Measurements from ENCODE around the gene ELP6. TPM values are rescaled to one million over a fixed set of nuclear protein-coding genes. Genes with fewer than 3 reads are reported as not detected.
"Not testable (repeated sequence)": the region's sequence is repeated elsewhere in the genome, so short reads cannot be mapped to it uniquely, and the experiment has no call there.

The ELP6 gene
- total RNA-seq, 1 donor from 2014 or later = 51.3 TPM

- peak; percentile 29 for DNase-seq (ENCODE audit: extremely low spot score, unreplicated experiment)
- H3K4me1 Mint-ChIP-seq (ENCODE audit: unreplicated experiment) = peaks cover 22% of the 10 kb centered on the region
- no peak for TF ChIP-seq CTCF (conservative IDR thresholded peaks at IDR 0.05)
- no peaks in the 10 kb centered on the region for H3K9me3 Mint-ChIP-seq
- H3K36me3 Mint-ChIP-seq = no peaks in the 10 kb centered on the region
- peak overlapping the region; percentile 31 for H3K27ac Mint-ChIP-seq
- no peaks in the 10 kb centered on the region for H3K27me3 Mint-ChIP-seq
- H3K4me3 Mint-ChIP-seq = peak overlapping the region; percentile 78
Measured at GRCh38 chr3:47473391-47473790, 40.1 kb downstream of the ELP6 start.

DNA sequence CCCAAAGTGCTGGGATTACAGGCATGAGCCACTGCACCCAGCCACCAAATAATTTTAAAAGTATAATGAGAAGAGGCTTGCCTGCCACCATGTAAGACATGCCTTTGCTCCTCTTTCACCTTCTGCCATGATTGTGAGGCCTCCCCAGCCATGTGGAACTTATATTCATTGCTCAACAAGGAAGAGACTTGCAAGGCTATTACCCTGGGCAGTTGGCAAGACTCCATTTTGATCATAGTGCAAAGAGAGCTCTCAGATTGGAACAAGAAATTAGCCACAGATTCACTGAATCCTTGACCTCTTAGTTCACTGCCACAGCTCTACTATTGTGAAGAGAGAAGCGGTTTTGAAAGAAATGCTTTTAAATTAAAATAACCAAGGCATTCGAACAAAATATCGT, 43.9 kb downstream of the ELP6 start:
- Mint-ChIP-seq H3K27ac (no peak overlapping the region), H3K4me1 (ENCODE audit: unreplicated experiment) (peaks cover 15% of the 10 kb centered on the region), H3K9me3 (no peaks in the 10 kb centered on the region), H3K4me3 (peak overlapping the region; percentile 41), H3K36me3 (peaks cover 14% of the 10 kb centered on the region), H3K27me3 (no peaks in the 10 kb centered on the region)
- DNase-seq (ENCODE audit: extremely low spot score, unreplicated experiment) = no peak
- no peak for TF ChIP-seq CTCF (conservative IDR thresholded peaks at IDR 0.05)

GRCh38 chr3:47468315-47468714, 45.2 kb downstream of the ELP6 start:
- H3K9me3 Mint-ChIP-seq; DNase-seq (ENCODE audit: extremely low spot score, unreplicated experiment); H3K27me3 Mint-ChIP-seq; H3K4me1 Mint-ChIP-seq (ENCODE audit: unreplicated experiment); H3K27ac Mint-ChIP-seq; H3K4me3 Mint-ChIP-seq: not testable (repeated sequence)
- H3K36me3 Mint-ChIP-seq = peaks cover 18% of the 10 kb centered on the region

GRCh38 chr3:47464588-47464987, 48.9 kb downstream of the ELP6 start:
- Mint-ChIP-seq H3K27me3 (no peaks in the 10 kb centered on the region), H3K4me3 (no peak overlapping the region), H3K27ac (no peak overlapping the region), H3K9me3 (peaks cover under 1% of the 10 kb centered on the region), H3K4me1 (ENCODE audit: unreplicated experiment) (peaks cover 10% of the 10 kb centered on the region), H3K36me3 (peaks cover 28% of the 10 kb centered on the region)
- DNase-seq (ENCODE audit: extremely low spot score, unreplicated experiment) = no peak
- TF ChIP-seq CTCF (conservative IDR thresholded peaks at IDR 0.05) = no peak

DNA sequence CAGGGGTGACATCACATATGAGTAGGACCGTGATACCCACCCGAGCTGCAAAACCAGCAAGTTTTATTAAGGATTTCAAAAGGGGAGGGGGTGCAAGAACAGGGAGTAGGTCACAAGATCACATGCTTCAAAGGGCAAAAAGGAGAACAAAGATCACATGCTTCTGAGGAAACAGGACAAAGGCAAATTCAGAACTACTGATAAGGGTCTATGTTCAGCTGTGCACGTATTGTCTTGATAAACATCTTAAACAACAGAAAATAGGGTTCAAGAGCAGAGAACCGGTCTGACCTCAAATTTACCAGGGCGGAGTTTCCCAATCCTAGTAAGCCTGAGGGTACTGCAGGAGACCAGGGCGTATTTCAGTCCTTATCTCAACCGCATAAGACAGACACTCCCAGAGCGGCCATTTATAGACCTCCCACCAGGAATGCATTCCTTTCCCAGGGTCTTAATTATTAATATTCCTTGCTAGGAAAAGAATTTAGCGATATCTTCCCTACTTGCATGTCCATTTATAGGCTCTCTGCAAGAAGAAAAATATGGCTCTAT, 53.9 kb downstream of the ELP6 start:
- Mint-ChIP-seq H3K4me1 (ENCODE audit: unreplicated experiment) (peaks cover 10% of the 10 kb centered on the region), H3K36me3 (peaks cover 19% of the 10 kb centered on the region)
- H3K27me3 Mint-ChIP-seq, H3K27ac Mint-ChIP-seq, H3K9me3 Mint-ChIP-seq, H3K4me3 Mint-ChIP-seq: not testable (repeated sequence)
- DNase-seq (ENCODE audit: extremely low spot score, unreplicated experiment) = peak; percentile 6

DNA sequence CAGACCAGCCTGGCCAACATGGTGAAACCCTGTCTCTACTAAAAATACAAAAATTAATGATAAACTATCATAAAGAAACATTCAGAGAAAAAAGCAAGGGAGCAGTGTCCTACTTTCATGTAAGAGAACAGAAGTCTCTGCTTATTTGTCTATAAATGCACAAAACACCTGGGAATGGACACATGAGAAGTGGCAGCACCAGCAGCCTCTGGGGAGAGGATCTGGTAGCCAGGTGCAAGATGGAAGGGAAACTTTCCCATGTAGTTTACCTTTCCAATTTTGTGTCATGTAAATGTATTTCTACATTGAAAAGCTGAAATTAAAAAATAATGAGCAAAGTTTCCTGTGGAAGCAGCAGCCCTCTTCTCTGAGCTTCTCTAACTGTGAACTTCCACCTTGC, 56.5 kb downstream of the ELP6 start:
- peaks cover 10% of the 10 kb centered on the region for H3K36me3 Mint-ChIP-seq
- no peak overlapping the region for H3K27ac Mint-ChIP-seq
- no peak overlapping the region for H3K4me3 Mint-ChIP-seq
- H3K27me3 Mint-ChIP-seq = no peaks in the 10 kb centered on the region
- peak; percentile 8 for DNase-seq (ENCODE audit: extremely low spot score, unreplicated experiment)
- TF ChIP-seq CTCF (conservative IDR thresholded peaks at IDR 0.05) = no peak
- H3K9me3 Mint-ChIP-seq = peaks cover 6% of the 10 kb centered on the region
- H3K4me1 Mint-ChIP-seq (ENCODE audit: unreplicated experiment) = peaks cover 3% of the 10 kb centered on the region

Data from type B pancreatic cell (in vitro differentiated cells).